Chondrocyte (in vitro differentiated cells): ENCODE results near the gene LRMDA. TPM values are rescaled to one million over a fixed set of nuclear protein-coding genes. Genes with fewer than 3 reads are reported as not detected.

Experiments
- DNase-seq: peaks from one replicate; pipeline ENCODE4 v3.0.0; 2021; ENCODE audit warnings: mixed read lengths, low spot score
- H3K27ac Mint-ChIP-seq: one replicate; pipeline ENCODE4 v1.8.0; 2021; ENCODE audit warnings: mild to moderate bottlenecking, moderate library complexity, mixed read lengths; ENCODE audit not compliant: unreplicated experiment
- H3K27me3 Mint-ChIP-seq: 2 replicates; pipeline ENCODE4 v1.8.0; 2021; ENCODE audit warnings: low read depth, mixed read lengths
- H3K36me3 Mint-ChIP-seq: 2 replicates; pipeline ENCODE4 v1.8.0; 2021; ENCODE audit warnings: low read depth, mixed read lengths
- H3K4me1 Mint-ChIP-seq: 2 replicates; pipeline ENCODE4 v1.8.0; 2021; ENCODE audit warnings: low read depth, mild to moderate bottlenecking, mixed read lengths
- H3K4me3 Mint-ChIP-seq: one replicate; pipeline ENCODE4 v1.8.0; 2021; ENCODE audit warnings: mild to moderate bottlenecking, moderate library complexity, mixed read lengths; ENCODE audit not compliant: unreplicated experiment
- H3K9me3 Mint-ChIP-seq: 2 replicates; pipeline ENCODE4 v1.8.0; 2021; ENCODE audit warnings: low read depth, mixed read lengths
- total RNA-seq: library from RNA; stranded (reverse); gene quantifications from 3 replicates; pipeline ENCODE4 v1.2.1, GENCODE V29; 2021
- TF ChIP-seq, protein P1 (sequence below): fragments of 200-600 bp; sonication (generic); IDR thresholded peaks from 2 replicates; pipeline ENCODE4 v1.5.0; 2021; ENCODE audit warnings: antibody characterized with exemption, mild to moderate bottlenecking, moderate library complexity

The LRMDA gene
- total RNA-seq, 1 donor from 2014 or later, result 2.8 TPM

DNA sequence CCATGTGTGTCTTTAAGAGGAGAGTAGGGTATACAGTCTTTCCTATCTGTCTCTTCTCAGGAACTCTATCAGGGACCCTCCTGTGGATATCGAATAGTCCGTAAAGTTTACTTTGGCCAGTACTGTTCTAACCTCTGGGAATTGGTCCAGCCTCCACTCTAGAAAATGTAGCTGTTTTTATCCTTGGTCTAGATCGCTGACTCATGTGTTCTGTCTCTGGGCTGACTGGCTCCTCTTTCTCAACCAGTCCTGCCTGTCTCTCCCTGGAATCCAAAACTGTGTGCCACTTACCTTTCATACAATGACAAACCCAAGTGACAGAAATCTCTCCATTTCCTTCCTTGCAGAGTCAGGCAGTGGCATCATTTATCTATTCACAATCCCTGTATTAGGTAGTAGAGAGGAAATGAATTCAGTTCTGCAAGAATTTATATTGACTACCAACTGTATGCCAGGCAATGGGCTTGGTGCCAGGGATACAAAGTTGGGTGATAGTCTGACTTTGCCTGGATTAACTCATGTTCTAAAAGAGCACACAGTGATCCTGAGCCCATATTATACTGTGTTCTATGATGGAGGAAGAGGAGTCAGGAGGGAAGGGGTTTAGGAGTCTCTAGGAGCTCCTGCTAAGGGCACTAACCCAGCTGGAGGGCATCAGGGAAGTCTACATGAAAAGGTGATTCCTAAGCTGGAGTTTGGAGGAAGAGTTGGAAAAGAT, 232.7 kb downstream of the LRMDA start:
- Mint-ChIP-seq H3K9me3 (no peaks in the 10 kb centered on the region), H3K4me1 (peaks cover 27% of the 10 kb centered on the region), H3K36me3 (peaks cover 2% of the 10 kb centered on the region), H3K4me3 (no peak overlapping the region), H3K27me3 (peaks cover 17% of the 10 kb centered on the region), H3K27ac (no peak overlapping the region)
- no peak for DNase-seq
- TF ChIP-seq, protein P1, sequence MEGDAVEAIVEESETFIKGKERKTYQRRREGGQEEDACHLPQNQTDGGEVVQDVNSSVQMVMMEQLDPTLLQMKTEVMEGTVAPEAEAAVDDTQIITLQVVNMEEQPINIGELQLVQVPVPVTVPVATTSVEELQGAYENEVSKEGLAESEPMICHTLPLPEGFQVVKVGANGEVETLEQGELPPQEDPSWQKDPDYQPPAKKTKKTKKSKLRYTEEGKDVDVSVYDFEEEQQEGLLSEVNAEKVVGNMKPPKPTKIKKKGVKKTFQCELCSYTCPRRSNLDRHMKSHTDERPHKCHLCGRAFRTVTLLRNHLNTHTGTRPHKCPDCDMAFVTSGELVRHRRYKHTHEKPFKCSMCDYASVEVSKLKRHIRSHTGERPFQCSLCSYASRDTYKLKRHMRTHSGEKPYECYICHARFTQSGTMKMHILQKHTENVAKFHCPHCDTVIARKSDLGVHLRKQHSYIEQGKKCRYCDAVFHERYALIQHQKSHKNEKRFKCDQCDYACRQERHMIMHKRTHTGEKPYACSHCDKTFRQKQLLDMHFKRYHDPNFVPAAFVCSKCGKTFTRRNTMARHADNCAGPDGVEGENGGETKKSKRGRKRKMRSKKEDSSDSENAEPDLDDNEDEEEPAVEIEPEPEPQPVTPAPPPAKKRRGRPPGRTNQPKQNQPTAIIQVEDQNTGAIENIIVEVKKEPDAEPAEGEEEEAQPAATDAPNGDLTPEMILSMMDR, result no peak

DNA sequence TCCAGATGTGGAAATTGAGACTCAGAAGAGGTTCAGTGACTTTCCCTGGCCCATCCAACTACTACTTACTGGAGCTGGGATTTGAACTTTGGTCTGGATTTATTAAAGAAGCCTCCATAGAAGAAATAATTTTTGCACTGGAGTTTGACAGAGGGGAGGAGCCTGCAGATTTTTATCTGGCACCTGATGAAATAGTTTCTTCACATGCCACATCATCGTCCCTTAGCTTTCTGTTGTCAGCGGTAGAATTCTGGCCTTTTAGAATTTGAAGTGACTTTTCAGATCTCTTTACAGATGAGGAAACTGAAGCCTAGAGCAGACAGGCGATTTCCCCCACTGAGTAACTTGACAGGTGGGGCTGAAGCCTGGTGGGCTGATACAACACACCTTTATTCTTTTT, 233.5 kb downstream of the LRMDA start:
- H3K4me1 Mint-ChIP-seq, result peaks cover 27% of the 10 kb centered on the region
- TF ChIP-seq, protein P1, result no peak
- no peaks in the 10 kb centered on the region for H3K9me3 Mint-ChIP-seq
- no peak overlapping the region for H3K27ac Mint-ChIP-seq
- H3K36me3 Mint-ChIP-seq, result no peaks in the 10 kb centered on the region
- H3K27me3 Mint-ChIP-seq, result peaks cover 10% of the 10 kb centered on the region
- DNase-seq, result no peak
- H3K4me3 Mint-ChIP-seq, result no peak overlapping the region

DNA sequence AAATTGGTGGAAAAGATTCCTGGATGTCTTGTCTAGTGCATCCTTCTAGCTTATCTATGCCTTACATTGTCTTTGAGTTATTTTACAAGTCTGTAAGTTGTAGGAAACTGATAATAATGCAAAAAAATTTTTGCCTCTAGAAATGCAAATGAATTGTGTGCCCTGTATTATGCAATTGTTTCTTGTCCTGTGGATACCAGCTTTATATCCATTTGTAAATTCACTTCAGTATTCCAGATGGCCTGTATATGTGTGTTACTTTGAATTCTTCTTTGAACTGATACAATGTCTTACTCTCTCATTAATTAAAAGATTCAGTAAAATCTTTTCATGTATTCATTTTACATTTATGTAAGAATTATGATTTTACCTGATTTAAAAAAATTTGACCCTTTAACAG, 234.3 kb downstream of the LRMDA start:
- H3K27ac Mint-ChIP-seq, result no peak overlapping the region
- DNase-seq, result no peak
- no peaks in the 10 kb centered on the region for H3K36me3 Mint-ChIP-seq
- no peak overlapping the region for H3K4me3 Mint-ChIP-seq
- H3K4me1 Mint-ChIP-seq, result peaks cover 27% of the 10 kb centered on the region
- H3K27me3 Mint-ChIP-seq, result peaks cover 7% of the 10 kb centered on the region
- TF ChIP-seq, protein P1, result no peak
- H3K9me3 Mint-ChIP-seq, result no peaks in the 10 kb centered on the region

DNA sequence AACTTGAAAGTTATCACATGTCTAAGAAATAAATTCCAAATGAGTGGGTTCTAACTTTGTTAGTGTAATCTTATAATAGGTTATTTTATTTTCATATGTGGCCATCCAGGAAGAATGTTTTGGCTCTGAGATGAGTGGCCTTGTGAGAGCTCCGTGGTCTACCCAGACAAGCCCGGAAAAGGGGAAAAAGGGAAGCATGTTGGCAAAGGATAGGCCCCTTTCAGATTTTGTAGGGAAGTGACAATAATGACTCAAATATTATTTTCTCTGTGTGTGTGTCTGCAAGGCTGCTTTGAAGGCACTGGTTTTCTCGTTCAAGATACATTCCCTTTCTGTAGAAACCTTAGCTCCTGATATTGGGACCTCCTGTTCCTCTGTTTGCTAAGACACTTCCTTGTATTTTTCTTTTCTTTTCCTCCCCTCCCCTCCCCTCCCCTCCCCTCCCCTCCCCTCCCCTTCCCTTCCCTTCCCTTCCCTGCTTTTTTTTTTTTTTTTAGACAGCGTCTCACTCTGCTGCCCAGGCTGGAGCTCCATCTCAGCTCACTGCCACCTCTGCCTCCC, 240.8 kb downstream of the LRMDA start:
- Mint-ChIP-seq H3K4me1 (no peaks in the 10 kb centered on the region), H3K4me3 (no peak overlapping the region), H3K27me3 (peaks cover 27% of the 10 kb centered on the region), H3K9me3 (no peaks in the 10 kb centered on the region), H3K36me3 (no peaks in the 10 kb centered on the region), H3K27ac (no peak overlapping the region)
- TF ChIP-seq, protein P1, result no peak
- DNase-seq, result no peak

DNA sequence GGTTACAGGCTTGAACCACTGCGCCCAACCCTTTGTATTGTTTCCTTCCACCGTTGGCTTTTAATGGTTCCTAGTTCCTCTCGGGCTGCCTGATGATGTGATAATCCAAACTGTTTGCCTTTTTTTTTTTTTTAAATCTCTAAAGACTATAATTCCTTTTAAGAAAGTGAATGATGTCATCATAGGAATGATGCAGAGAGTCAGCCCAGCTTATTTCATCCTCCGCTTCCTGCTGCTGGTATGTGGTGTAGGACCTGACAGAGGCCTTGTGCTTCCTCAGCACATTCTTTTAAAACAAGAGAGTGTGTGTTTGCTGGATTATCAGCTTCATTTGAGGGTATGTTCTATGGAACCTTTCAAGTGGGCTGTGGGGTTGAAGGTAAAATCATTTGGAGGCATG, 241.4 kb downstream of the LRMDA start:
- H3K27me3 Mint-ChIP-seq, result peaks cover 27% of the 10 kb centered on the region
- H3K4me3 Mint-ChIP-seq, result no peak overlapping the region
- H3K27ac Mint-ChIP-seq, result no peak overlapping the region
- H3K36me3 Mint-ChIP-seq, result no peaks in the 10 kb centered on the region
- H3K9me3 Mint-ChIP-seq, result no peaks in the 10 kb centered on the region
- no peak for DNase-seq
- no peaks in the 10 kb centered on the region for H3K4me1 Mint-ChIP-seq
- TF ChIP-seq, protein P1, result no peak
